HepG2 (cell line): ENCODE measurements around the gene SLC25A48. TPM values are rescaled to one million over a fixed set of nuclear protein-coding genes. Genes with fewer than 3 reads are reported as not detected.

ENCODE experiments used
- ATAC-seq: fragments of 200-7000 bp; cut with Tn5 transposase; 3 replicates; pipeline ENCODE4 v1.9.1; 2020; ENCODE audit warnings: mild to moderate bottlenecking, moderate library complexity
- BruUV-seq: library from RNA; stranded (reverse); fragments of 400-500 nt; replicated peaks from 2 replicates; lab custom pipeline; 2021; lab: Mats Ljungman, UMichigan
- CTCF ChIA-PET: fragments of 300-600 bp; formaldehyde crosslinking; extraction: SDS; loops from one replicate; lab custom pipeline; 2021; ENCODE audit warnings: low total read pairs, inconsistent platforms, low intra/inter-chr PET ratio; lab: Yijun Ruan, JAX
- POLR2A ChIA-PET: fragments of 350-600 bp; sonication (Branson Sonifier 250); formaldehyde crosslinking; loops from one replicate; lab custom pipeline; 2020; ENCODE audit warnings: antibody characterized with exemption, inconsistent platforms; lab: Yijun Ruan, JAX
- DNase-seq: peaks from one replicate; pipeline ENCODE4 v3.0.0-alpha.2; 2015; ENCODE audit warnings: low spot score
- FAIRE-seq: peaks from 3 replicates; lab custom pipeline; 2011; peaks lifted over from hg19 to GRCh38; lab: Jason Lieb, UNC
- H2AFZ ChIP-seq: one replicate; pipeline ENCODE4 v1.6.1; 2011; ENCODE audit warnings: low read length, inconsistent platforms
- H3K27ac ChIP-seq: fragments of 300-600 bp; 3 replicates; pipeline ENCODE4 v1.8.0; 2011; ENCODE audit warnings: mixed run types, mild to moderate bottlenecking, mixed read lengths, low read length, inconsistent platforms; ENCODE audit not compliant: insufficient read depth; ENCODE audit errors: extremely low read length
- H3K27me3 ChIP-seq, 2 experiments: fragments of 200-600 bp in 1 of 2; 2 replicates in 1 of 2; 3 replicates in 1 of 2; pipeline versions ENCODE4 v1.6.0 to v1.8.0; 2011; ENCODE audit warnings: low read length in 2 of 2, mild to moderate bottlenecking in 2 of 2, moderate library complexity in 2 of 2, inconsistent platforms in 1 of 2; ENCODE audit not compliant: insufficient read depth in 2 of 2, control insufficient read depth in 1 of 2
- H3K36me3 ChIP-seq, 2 experiments: fragments of 200-600 bp in 1 of 2; replicated peaks in 1 of 2; 2 replicates in 1 of 2; 3 replicates in 1 of 2; pipeline versions ENCODE4 v1.5.1 to v1.8.0; 2011; ENCODE audit warnings: low read length in 2 of 2, inconsistent platforms in 1 of 2; ENCODE audit not compliant: insufficient read depth in 2 of 2, control insufficient read depth in 1 of 2
- H3K4me1 ChIP-seq: 2 replicates; pipeline ENCODE4 v1.5.1; 2012; ENCODE audit warnings: low read length, inconsistent platforms; ENCODE audit not compliant: insufficient read depth
- H3K4me2 ChIP-seq: 2 replicates; pipeline ENCODE4 v1.6.0; 2011; ENCODE audit warnings: low read depth, low read length, inconsistent platforms
- H3K4me3 ChIP-seq, 3 experiments: fragments of 200-600 bp in 1 of 3; sonication (generic), shearing (Covaris generic) in 1 of 3; replicated peaks in 1 of 3; 2 replicates each; pipeline ENCODE4 v1.5.1; 2011 to 2016; ENCODE audit warnings: low read length in 3 of 3, inconsistent platforms in 2 of 3, low read depth in 2 of 3, mild to moderate bottlenecking in 2 of 3, control low read depth in 1 of 3, mixed read lengths in 1 of 3; ENCODE audit not compliant: insufficient read depth in 1 of 3
- H3K79me2 ChIP-seq: one replicate; pipeline ENCODE4 v1.6.1; 2011; ENCODE audit warnings: low read length, inconsistent platforms; ENCODE audit not compliant: insufficient read depth
- H3K9ac ChIP-seq: 2 replicates; pipeline ENCODE4 v1.6.0; 2011; ENCODE audit warnings: mild to moderate bottlenecking, low read depth, low read length, inconsistent platforms; ENCODE audit not compliant: insufficient read depth
- H3K9me3 ChIP-seq: 2 replicates; pipeline ENCODE4 v1.5.1; 2012; ENCODE audit warnings: mild to moderate bottlenecking, low read length
- H4K20me1 ChIP-seq: 2 replicates; pipeline ENCODE4 v1.6.0; 2011; ENCODE audit warnings: inconsistent platforms, mild to moderate bottlenecking, low read length, moderate library complexity; ENCODE audit not compliant: insufficient read depth
- IKZF4 ChIP-seq: sonication (generic); formaldehyde crosslinking; IDR thresholded peaks from 2 replicates; pipeline ENCODE4 v1.5.1; 2020; ENCODE audit warnings: borderline replicate concordance, mild to moderate bottlenecking, low read depth, missing genetic modification reagents; ENCODE audit errors: not compliant biosample characterization
- MYNN ChIP-seq: sonication (generic); formaldehyde crosslinking; IDR thresholded peaks from 2 replicates; pipeline ENCODE4 v1.4.0; 2020; ENCODE audit warnings: mild to moderate bottlenecking, low read depth, missing genetic modification reagents
- RNF219 ChIP-seq: sonication (generic); formaldehyde crosslinking; IDR thresholded peaks from 2 replicates; pipeline ENCODE4 v1.5.0; 2020; ENCODE audit warnings: mild to moderate bottlenecking, missing genetic modification reagents
- SCMH1 ChIP-seq: sonication (generic); formaldehyde crosslinking; IDR thresholded peaks from 2 replicates; pipeline ENCODE4 v1.9.0; 2021; ENCODE audit warnings: missing genetic modification reagents, mild to moderate bottlenecking, borderline replicate concordance
- SRF ChIP-seq: IDR thresholded peaks from 2 replicates; pipeline ENCODE4 v1.6.1; 2011; ENCODE audit warnings: mild to moderate bottlenecking, low read depth, low read length, moderate library complexity
- YY1 ChIP-seq: IDR thresholded peaks from 2 replicates; pipeline ENCODE4 v1.6.1; 2011; ENCODE audit warnings: low read length, low read depth, moderate library complexity, mild to moderate bottlenecking; ENCODE audit not compliant: insufficient read depth, insufficient replicate concordance
- ZNF253 ChIP-seq: sonication (generic); formaldehyde crosslinking; IDR thresholded peaks from 2 replicates; pipeline ENCODE4 v1.8.0; 2022; ENCODE audit warnings: mild to moderate bottlenecking, missing genetic modification reagents, borderline replicate concordance
- ZNF660 ChIP-seq: sonication (generic); formaldehyde crosslinking; IDR thresholded peaks from 2 replicates; pipeline ENCODE4 v1.5.1; 2020; ENCODE audit warnings: mild to moderate bottlenecking, low read depth, missing genetic modification reagents, borderline replicate concordance
- WGBS: methylation state at CpG from one replicate; pipeline ENCODE4 v1.1.6; 2017; ENCODE audit warnings: low lambda C conversion rate; 5-methylcytosine and 5-hydroxymethylcytosine counted together
- in situ Hi-C: cut with HindIII; loops from 2 replicates; pipeline ENCODE4 v1.10.0; 2017; ENCODE audit warnings: low pct_unique_long_range_greater_than_20kb; ENCODE audit not compliant: extremely low pct_ligation_motif_present
- intact Hi-C: fragments of 100-400 bp; cut with micrococcal nuclease; formaldehyde crosslinking; loops from one replicate; pipeline ENCODE4 v1.10.0; 2022; ENCODE audit not compliant: unreplicated experiment
- polyA plus RNA-seq, 8 experiments: library from polyadenylated mRNA; depleted of rRNA in 3 of 8; stranded (reverse) in 7 of 8; unstranded in 1 of 8; fragments of >200 nt; fragmentation: Illumina TruSeq in 4 of 8; extraction: Trizol in 4 of 8; gene quantifications; 2 replicates each; pipeline versions ENCODE4 v1.2.1 to v1.2.3, GENCODE V29; 2011 to 2016; ENCODE audit warnings: low read depth in 4 of 8, missing spikeins in 1 of 8, mixed read lengths in 1 of 8; ENCODE audit not compliant: insufficient read depth in 1 of 8
- total RNA-seq, 5 experiments: library from RNA; depleted of rRNA; stranded (reverse); fragments of >200 nt; fragmentation: Illumina TruSeq; extraction: Trizol; gene quantifications; 2 replicates each; pipeline ENCODE4 v1.2.3, GENCODE V29; 2016; ENCODE audit warnings: low read depth in 1 of 5
- TF ChIP-seq, protein P1 (sequence below): sonication (generic); formaldehyde crosslinking; IDR thresholded peaks from 2 replicates; pipeline ENCODE4 v1.8.1; 2023; ENCODE audit warnings: mild to moderate bottlenecking, inconsistent platforms, moderate library complexity, missing genetic modification reagents, borderline replicate concordance

SLC25A48 gene
- total and polyA plus RNA-seq, 2 of the 13 experiments (the other 11 are each of a cell fraction or from before 2014, with no cell fraction given), result 0.17 to 4.5 TPM

DNA sequence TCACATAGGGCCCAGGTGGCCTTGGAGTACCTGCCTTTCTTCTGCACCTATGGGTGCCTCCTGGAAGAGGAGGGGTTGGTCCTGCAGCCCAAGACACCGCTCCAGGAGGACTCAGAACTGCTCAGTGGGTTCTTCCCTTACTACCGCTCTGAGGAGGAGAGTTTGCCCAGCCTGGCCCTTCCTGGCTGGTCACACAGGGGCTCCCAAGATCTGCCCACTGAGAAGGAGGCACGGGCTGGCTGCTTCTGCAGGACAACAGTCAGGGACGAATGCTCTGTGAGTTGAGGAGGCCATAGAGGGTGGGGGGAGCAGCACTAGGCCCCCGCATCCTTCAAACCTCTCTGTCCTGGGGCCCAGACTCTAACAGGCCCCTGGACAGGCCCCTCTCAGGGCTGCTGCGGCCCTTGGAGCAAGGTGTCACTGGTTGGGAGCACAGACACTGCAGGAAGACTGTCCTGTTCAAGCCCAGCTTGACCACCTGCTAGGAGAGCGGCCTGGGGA is 9.9 kb upstream of the SLC25A48 start (continued):
- TF ChIP-seq RNF219 (CRISPR knock-in tag), result no peak
- TF ChIP-seq MYNN, result no peak
- no peak for TF ChIP-seq YY1

- peaks cover 0 to 57% of the 10 kb centered on the region in 2 experiments for H3K27me3 ChIP-seq
- H2AFZ ChIP-seq, result no peak overlapping the region
- CTCF ChIA-PET, result no interaction called here
- H3K36me3 ChIP-seq, result no peaks in the 10 kb centered on the region
- H3K27ac ChIP-seq, result no peak overlapping the region
- H4K20me1 ChIP-seq, result no peaks in the 10 kb centered on the region
- no peaks in the 10 kb centered on the region for H3K79me2 ChIP-seq
- BruUV-seq, result no TSS peak
- WGBS, result 20% methylated on average over 1 of the region's 12 CpGs
- no peak overlapping the region for H3K4me3 ChIP-seq
- no peak for FAIRE-seq
- TF ChIP-seq ZNF660 (no peak), SCMH1 (no peak), ZNF253 (no peak), SRF (no peak), IKZF4 (CRISPR knock-in tag) (no peak)
- TF ChIP-seq, protein P1, sequence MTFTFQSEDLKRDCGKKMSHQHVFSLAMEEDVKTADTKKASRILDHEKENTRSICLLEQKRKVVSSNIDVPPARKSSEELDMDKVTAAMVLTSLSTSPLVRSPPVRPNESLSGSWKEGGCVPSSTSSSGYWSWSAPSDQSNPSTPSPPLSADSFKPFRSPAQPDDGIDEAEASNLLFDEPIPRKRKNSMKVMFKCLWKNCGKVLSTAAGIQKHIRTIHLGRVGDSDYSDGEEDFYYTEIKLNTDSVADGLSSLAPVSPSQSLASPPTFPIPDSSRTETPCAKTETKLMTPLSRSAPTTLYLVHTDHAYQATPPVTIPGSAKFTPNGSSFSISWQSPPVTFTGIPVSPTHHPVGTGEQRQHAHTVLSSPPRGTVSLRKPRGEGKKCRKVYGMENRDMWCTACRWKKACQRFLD (CRISPR knock-in tag), result no peak
- no peaks in the 10 kb centered on the region for H3K4me1 ChIP-seq
- in situ Hi-C loops, result no loop called here
- no peak for ATAC-seq
- intact Hi-C loops, result no loop called here
- POLR2A ChIA-PET, result no interaction called here
- no peak for DNase-seq
- no peak overlapping the region for H3K9ac ChIP-seq
- no peaks in the 10 kb centered on the region for H3K9me3 ChIP-seq
- H3K4me2 ChIP-seq, result no peak overlapping the region
Observed at GRCh38 chr5:135825373-135826220, 8.9 kb upstream of the SLC25A48 start.
